ENCODE measurements around the gene ECI1.

The ECI1 gene

GRCh38 chr16:2214719-2214968 is 36.7 kb downstream of the ECI1 start, which contains the start of gene PGP:
Gene PGP, minus strand, starts transcription at chr16:2214840. Its CDS starts 63 bp downstream, at chr16:2214777.
- TF ChIP-seq, protein P1, sequence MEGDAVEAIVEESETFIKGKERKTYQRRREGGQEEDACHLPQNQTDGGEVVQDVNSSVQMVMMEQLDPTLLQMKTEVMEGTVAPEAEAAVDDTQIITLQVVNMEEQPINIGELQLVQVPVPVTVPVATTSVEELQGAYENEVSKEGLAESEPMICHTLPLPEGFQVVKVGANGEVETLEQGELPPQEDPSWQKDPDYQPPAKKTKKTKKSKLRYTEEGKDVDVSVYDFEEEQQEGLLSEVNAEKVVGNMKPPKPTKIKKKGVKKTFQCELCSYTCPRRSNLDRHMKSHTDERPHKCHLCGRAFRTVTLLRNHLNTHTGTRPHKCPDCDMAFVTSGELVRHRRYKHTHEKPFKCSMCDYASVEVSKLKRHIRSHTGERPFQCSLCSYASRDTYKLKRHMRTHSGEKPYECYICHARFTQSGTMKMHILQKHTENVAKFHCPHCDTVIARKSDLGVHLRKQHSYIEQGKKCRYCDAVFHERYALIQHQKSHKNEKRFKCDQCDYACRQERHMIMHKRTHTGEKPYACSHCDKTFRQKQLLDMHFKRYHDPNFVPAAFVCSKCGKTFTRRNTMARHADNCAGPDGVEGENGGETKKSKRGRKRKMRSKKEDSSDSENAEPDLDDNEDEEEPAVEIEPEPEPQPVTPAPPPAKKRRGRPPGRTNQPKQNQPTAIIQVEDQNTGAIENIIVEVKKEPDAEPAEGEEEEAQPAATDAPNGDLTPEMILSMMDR (conservative IDR thresholded peaks at IDR 0.05), result no peak
- H3K27ac ChIP-seq, result peak within 1 kb of the TSS; percentile 83

- H3K27ac ChIP-seq, result peak overlapping the region; percentile 75
- TF ChIP-seq, protein P1 (conservative IDR thresholded peaks at IDR 0.05), result no peak
Measured at GRCh38 chr16:2213817-2214718, 37.3 kb downstream of the ECI1 start.

- TF ChIP-seq, protein P1 (conservative IDR thresholded peaks at IDR 0.05), result no peak
- peak overlapping the region; percentile 75 for H3K27ac ChIP-seq
Measured at GRCh38 chr16:2212362-2213324, 38.7 kb downstream of the ECI1 start.

DNA sequence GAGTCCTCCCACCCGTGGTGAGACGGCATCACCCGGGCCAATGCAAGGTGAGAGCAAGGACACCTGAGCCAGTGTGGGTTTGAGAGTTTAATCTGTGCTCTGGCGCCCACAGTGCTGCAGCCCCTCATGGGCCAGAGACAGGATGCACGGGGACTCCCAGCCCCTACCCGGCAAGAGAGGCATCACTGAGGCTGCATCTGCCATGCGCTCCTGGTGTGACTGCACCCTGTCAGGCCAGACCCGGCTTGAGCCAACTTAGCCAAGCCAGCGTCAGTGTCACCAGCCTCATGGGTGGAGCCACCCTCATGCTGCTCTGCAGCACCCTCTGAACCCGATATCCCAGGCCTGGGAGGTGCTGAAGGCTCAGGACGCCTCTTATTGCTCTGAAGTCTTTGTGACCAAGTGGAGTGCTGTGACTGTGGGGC is 39.5 kb downstream of the ECI1 start:
- TF ChIP-seq, protein P1 (conservative IDR thresholded peaks at IDR 0.05), result no peak
- peak overlapping the region; percentile 75 for H3K27ac ChIP-seq

DNA sequence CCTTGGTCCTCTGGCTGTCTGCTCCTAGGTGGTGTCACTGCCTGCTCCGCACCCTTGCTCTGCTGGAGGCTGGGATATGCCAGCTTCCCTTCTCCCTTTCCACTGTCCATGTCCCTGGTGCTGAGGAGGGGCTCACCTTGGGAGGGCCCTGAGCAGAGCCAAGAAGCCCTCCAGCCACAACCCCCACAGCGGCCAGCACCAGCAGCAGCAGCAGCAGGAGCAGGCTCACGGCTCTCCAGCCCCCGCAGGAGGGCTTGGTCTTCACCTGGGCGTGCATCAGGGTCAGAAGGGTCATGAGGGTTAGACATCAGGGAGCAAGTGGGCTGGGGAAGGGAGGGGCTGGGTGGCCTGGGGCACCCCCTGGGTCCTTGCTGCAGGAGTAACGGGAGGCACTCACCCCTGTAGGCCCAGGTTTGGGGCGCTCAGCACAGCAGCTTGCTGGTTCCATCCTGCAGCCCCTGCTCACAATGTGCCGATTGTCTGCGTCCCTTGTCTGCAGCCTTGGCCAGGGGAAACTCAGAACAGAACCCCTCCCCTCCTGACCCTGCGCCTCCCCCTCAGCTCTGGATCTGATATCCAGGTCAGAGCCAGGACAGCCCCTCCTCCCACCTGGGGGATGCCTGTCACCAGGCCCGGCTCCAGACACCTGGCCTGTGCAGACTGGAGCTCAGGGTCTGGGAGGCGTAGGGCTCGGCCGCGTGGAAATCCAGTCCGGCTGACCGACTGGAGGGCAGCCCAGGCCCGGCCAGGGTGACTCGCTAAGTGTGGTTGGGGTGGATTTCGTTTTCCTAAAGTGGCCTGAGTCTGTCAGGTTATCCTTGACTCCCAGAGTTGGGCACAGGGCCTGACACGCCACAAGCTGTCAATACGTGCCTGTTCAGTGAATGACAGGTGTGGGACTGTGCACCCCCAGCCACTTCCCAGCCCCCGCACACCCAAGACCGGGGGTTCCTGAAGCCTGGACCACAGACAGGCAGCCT is 40.7 kb downstream of the ECI1 start, which contains the start of gene BRICD5:
TSS of gene BRICD5 (minus strand) at position 478 of the 980 bp plus-strand sequence. CDS start at position 448, 30 bp downstream.
- TF ChIP-seq, protein P1 (conservative IDR thresholded peaks at IDR 0.05), result no peak
- peak within 1 kb of the TSS; percentile 75 for H3K27ac ChIP-seq

DNA sequence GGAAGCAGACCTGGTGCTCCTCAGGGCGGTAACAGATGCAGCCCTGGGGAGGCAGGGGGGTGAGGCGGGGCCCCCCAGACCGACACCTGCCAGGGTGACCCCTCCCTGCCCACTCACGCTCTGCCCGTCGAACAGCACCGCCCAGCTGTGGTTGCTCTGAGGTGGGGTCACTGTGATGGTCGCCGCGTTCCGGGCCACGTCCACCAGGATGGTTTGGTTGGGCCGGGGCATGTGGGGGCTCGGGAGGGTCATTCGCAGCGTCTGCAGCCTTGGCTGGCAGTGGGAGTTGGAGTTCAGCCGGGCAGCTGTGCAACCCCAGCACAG is 41.4 kb downstream of the ECI1 start:
- TF ChIP-seq, protein P1 (conservative IDR thresholded peaks at IDR 0.05), result no peak
- H3K27ac ChIP-seq, result no peak overlapping the region
